Activated B cell treated with CpG ODN at 0.5 μM for 24 hours (primary cell): ENCODE results near the gene PGP. TPM values are rescaled to one million over a fixed set of nuclear protein-coding genes. Genes with fewer than 3 reads are reported as not detected.
A peak's percentile ranks its signal among the peaks of the same experiment; 100 is the strongest.

Source experiments
- ATAC-seq: fragments of 200-7000 bp; cut with Tn5 transposase; one replicate; pipeline ENCODE4 v1.10.0; 2021; ENCODE audit warnings: low read depth, mild to moderate bottlenecking, moderate library complexity
- CTCF ChIA-PET: fragments of 350-600 bp; sonication (Branson Sonifier 250); formaldehyde crosslinking; loops from one replicate; lab custom pipeline; 2021; ENCODE audit warnings: antibody characterized with exemption; lab: Charles Lee
- POLR2A ChIA-PET: fragments of 350-600 bp; sonication (Branson Sonifier 250); formaldehyde crosslinking; loops from one replicate; lab custom pipeline; 2021; ENCODE audit warnings: antibody characterized with exemption; lab: Charles Lee
- DNase-seq: peaks from one replicate; pipeline ENCODE4 v3.0.0; 2022
- H3K27ac Mint-ChIP-seq: one replicate; pipeline ENCODE4 v1.8.0; 2020; ENCODE audit warnings: mixed read lengths
- H3K27me3 Mint-ChIP-seq: one replicate; pipeline ENCODE4 v1.8.0; 2021; ENCODE audit warnings: mixed read lengths
- H3K36me3 Mint-ChIP-seq: one replicate; pipeline ENCODE4 v1.8.0; 2021; ENCODE audit warnings: low read depth, mixed read lengths
- H3K4me1 Mint-ChIP-seq: one replicate; pipeline ENCODE4 v1.8.0; 2021; ENCODE audit warnings: mixed read lengths
- H3K4me3 Mint-ChIP-seq: one replicate; pipeline ENCODE4 v1.8.0; 2020; ENCODE audit warnings: mild to moderate bottlenecking, mixed read lengths
- H3K9me3 Mint-ChIP-seq: one replicate; pipeline ENCODE4 v1.8.0; 2020; ENCODE audit warnings: mixed read lengths
- CTCF ChIP-seq: fragments of 200-600 bp; IDR thresholded peaks from one replicate; pipeline ENCODE4 v1.8.0; 2022; ENCODE audit warnings: antibody characterized with exemption, mild to moderate bottlenecking
- intact Hi-C: fragments of 100-400 bp; cut with micrococcal nuclease; formaldehyde crosslinking; loops from one replicate; pipeline ENCODE4 v1.15.1; 2024
- total RNA-seq: library from RNA; stranded (reverse); gene quantifications from 2 replicates; pipeline ENCODE4 v1.2.3, GENCODE V29; 2022

Gene PGP
- total RNA-seq, 1 donor from 2014 or later, result 10.4 TPM

GRCh38 chr16:2208772-2209171 is 5.9 kb downstream of the PGP start:
- ATAC-seq (no peak), DNase-seq (no peak)
- CTCF ChIA-PET, result no interaction called here
- Mint-ChIP-seq H3K4me3 (no peak overlapping the region), H3K27ac (no peak overlapping the region), H3K4me1 (peaks cover 31% of the 10 kb centered on the region), H3K27me3 (no peaks in the 10 kb centered on the region), H3K36me3 (peaks cover 27% of the 10 kb centered on the region), H3K9me3 (no peaks in the 10 kb centered on the region)
- intact Hi-C loops, result loop anchor here (5.0 kb wide), 1 partner anchor 201 kb away; the partner anchor contains the start of gene ZNF598
- no peak for TF ChIP-seq CTCF
- POLR2A ChIA-PET, result interaction anchor here (0.9 kb wide), 1 partner anchor 53 kb away, joined by 3 read pairs; no protein-coding TSS in a partner anchor

GRCh38 chr16:2208308-2208707 is 6.3 kb downstream of the PGP start:
- POLR2A ChIA-PET, result interaction anchor here (0.9 kb wide), 1 partner anchor 52 kb away, joined by 3 read pairs; no protein-coding TSS in a partner anchor
- CTCF ChIA-PET, result no interaction called here
- ATAC-seq, result no peak

GRCh38 chr16:2207872-2208271 is 6.8 kb downstream of the PGP start:
- no peak overlapping the region for H3K27ac Mint-ChIP-seq
- intact Hi-C loops, result loop anchor here (5.0 kb wide), 1 partner anchor 201 kb away; the partner anchor contains the start of gene ZNF598
- no peaks in the 10 kb centered on the region for H3K9me3 Mint-ChIP-seq
- H3K4me3 Mint-ChIP-seq, result no peak overlapping the region
- ChIA-PET POLR2A (interaction anchor here (0.9 to 5.8 kb wide), 2 partner anchors 52 to 54 kb away, joined by 3 to 62 read pairs; partner anchors contain the start of gene TRAF7), CTCF (no interaction called here)
- peaks cover 25% of the 10 kb centered on the region for H3K4me1 Mint-ChIP-seq
- H3K27me3 Mint-ChIP-seq, result no peaks in the 10 kb centered on the region
- TF ChIP-seq CTCF, result no peak
- no peak for ATAC-seq
- peaks cover 27% of the 10 kb centered on the region for H3K36me3 Mint-ChIP-seq
- no peak for DNase-seq

More at GRCh38 chr16:2208308-2208707, 6.3 kb downstream of the PGP start:
- Mint-ChIP-seq H3K27me3 (no peaks in the 10 kb centered on the region), H3K36me3 (peaks cover 27% of the 10 kb centered on the region), H3K4me1 (peaks cover 28% of the 10 kb centered on the region), H3K9me3 (no peaks in the 10 kb centered on the region), H3K4me3 (no peak overlapping the region), H3K27ac (no peak overlapping the region)
- TF ChIP-seq CTCF, result no peak
- no peak for DNase-seq
- intact Hi-C loops, result loop anchor here (5.0 kb wide), 1 partner anchor 201 kb away; the partner anchor contains the start of gene ZNF598

- DNase-seq (no peak), ATAC-seq (no peak)
- H3K27me3 Mint-ChIP-seq, result no peaks in the 10 kb centered on the region
- TF ChIP-seq CTCF, result no peak
- H3K27ac Mint-ChIP-seq, result no peak overlapping the region
- peak overlapping the region; percentile 32 for H3K4me3 Mint-ChIP-seq
- intact Hi-C loops, result loop anchor here (5.0 kb wide), 1 partner anchor 200 kb away; the partner anchor contains the start of gene ZNF598
- no peaks in the 10 kb centered on the region for H3K9me3 Mint-ChIP-seq
- CTCF ChIA-PET, result no interaction called here
- POLR2A ChIA-PET, result interaction anchor here (1.4 to 5.8 kb wide), 3 partner anchors 8 to 215 kb away, joined by 5 to 62 read pairs (median 38); partner anchors contain the start of genes PGP and TRAF7
- peaks cover 27% of the 10 kb centered on the region for H3K36me3 Mint-ChIP-seq
- H3K4me1 Mint-ChIP-seq, result peaks cover 19% of the 10 kb centered on the region
Observed at GRCh38 chr16:2206780-2207433, 7.7 kb downstream of the PGP start.

- no peak for TF ChIP-seq CTCF
- ATAC-seq (no peak), DNase-seq (no peak)
- H3K27ac Mint-ChIP-seq, result peak overlapping the region; percentile 37
- peaks cover 19% of the 10 kb centered on the region for H3K4me1 Mint-ChIP-seq
- POLR2A ChIA-PET, result interaction anchor here (1.0 to 5.8 kb wide), 6 partner anchors 9 to 214 kb away, joined by 4 to 62 read pairs (median 7); partner anchors contain the start of genes ECI1, NPW, NTHL1 and PGP
- H3K36me3 Mint-ChIP-seq, result peaks cover 27% of the 10 kb centered on the region
- H3K9me3 Mint-ChIP-seq, result no peaks in the 10 kb centered on the region
- CTCF ChIA-PET, result no interaction called here
- H3K4me3 Mint-ChIP-seq, result peak overlapping the region; percentile 79
- intact Hi-C loops, result loop anchor here (5.0 kb wide), 1 partner anchor 199 kb away; the partner anchor contains the start of gene ZNF598
- no peaks in the 10 kb centered on the region for H3K27me3 Mint-ChIP-seq
Observed at GRCh38 chr16:2206420-2206779, 8.2 kb downstream of the PGP start.
